HepG2 (cell line): ENCODE data around the gene NPTXR. TPM values are rescaled to one million over a fixed set of nuclear protein-coding genes. Genes with fewer than 3 reads are reported as not detected.

Experiments used
- FOXM1 ChIP-seq: sonication (generic); formaldehyde crosslinking; IDR thresholded peaks from 2 replicates; pipeline ENCODE4 v1.5.0; 2020; ENCODE audit warnings: missing genetic modification reagents
- HNRNPK ChIP-seq: fragments of 200-400 bp; formaldehyde crosslinking; IDR thresholded peaks from 2 replicates; pipeline ENCODE4 v1.6.1; 2018; ENCODE audit warnings: low read length, low read depth, moderate library complexity, mild to moderate bottlenecking; ENCODE audit not compliant: poor library complexity, severe bottlenecking
- HNRNPLL ChIP-seq: fragments of 200-400 bp; formaldehyde crosslinking; IDR thresholded peaks from 2 replicates; pipeline ENCODE4 v1.6.1; 2017; ENCODE audit warnings: mild to moderate bottlenecking, low read depth, low read length; ENCODE audit not compliant: poor library complexity, severe bottlenecking
- HOXA3 ChIP-seq: sonication (generic); formaldehyde crosslinking; IDR thresholded peaks from 2 replicates; pipeline ENCODE4 v1.5.0; 2020; ENCODE audit warnings: missing genetic modification reagents
- HOXA9 ChIP-seq: sonication (generic); formaldehyde crosslinking; IDR thresholded peaks from 2 replicates; pipeline ENCODE4 v1.8.1; 2022; ENCODE audit warnings: missing genetic modification reagents, mild to moderate bottlenecking, moderate library complexity, borderline replicate concordance
- IKZF1 ChIP-seq: fragments of 450-650 bp; IDR thresholded peaks from 2 replicates; pipeline ENCODE4 v1.7.1; 2016
- KLF12 ChIP-seq: sonication (generic); formaldehyde crosslinking; IDR thresholded peaks from 2 replicates; pipeline ENCODE4 v1.4.0; 2020; ENCODE audit warnings: missing genetic modification reagents, borderline replicate concordance
- POLR2A ChIP-seq, 2 experiments: IDR thresholded peaks; 2 replicates each; pipeline ENCODE4 v1.6.1; 2011; ENCODE audit warnings: low read depth in 2 of 2, low read length in 2 of 2, mild to moderate bottlenecking in 1 of 2, moderate library complexity in 1 of 2; ENCODE audit not compliant: insufficient read depth in 1 of 2
- SKI ChIP-seq: fragments of 450-650 bp; IDR thresholded peaks from one replicate; pipeline ENCODE4 v1.6.1; 2018; ENCODE audit warnings: mild to moderate bottlenecking; ENCODE audit not compliant: partially characterized antibody
- TBP ChIP-seq: sonication (generic); formaldehyde crosslinking; IDR thresholded peaks from 2 replicates; pipeline ENCODE4 v1.5.0; 2020; ENCODE audit warnings: missing genetic modification reagents
- YY1 ChIP-seq: IDR thresholded peaks from 2 replicates; pipeline ENCODE4 v1.6.1; 2011; ENCODE audit warnings: low read length, low read depth, moderate library complexity, mild to moderate bottlenecking; ENCODE audit not compliant: insufficient read depth, insufficient replicate concordance
- ZBTB25 ChIP-seq: IDR thresholded peaks from 2 replicates; pipeline ENCODE4 v1.6.1; 2018; ENCODE audit warnings: missing genetic modification reagents
- polyA plus RNA-seq, 8 experiments: library from polyadenylated mRNA; depleted of rRNA in 3 of 8; stranded (reverse) in 7 of 8; unstranded in 1 of 8; fragments of >200 nt; fragmentation: Illumina TruSeq in 4 of 8; extraction: Trizol in 4 of 8; gene quantifications; 2 replicates each; pipeline versions ENCODE4 v1.2.1 to v1.2.3, GENCODE V29; 2011 to 2016; ENCODE audit warnings: low read depth in 4 of 8, missing spikeins in 1 of 8, mixed read lengths in 1 of 8; ENCODE audit not compliant: insufficient read depth in 1 of 8
- total RNA-seq, 5 experiments: library from RNA; depleted of rRNA; stranded (reverse); fragments of >200 nt; fragmentation: Illumina TruSeq; extraction: Trizol; gene quantifications; 2 replicates each; pipeline ENCODE4 v1.2.3, GENCODE V29; 2016; ENCODE audit warnings: low read depth in 1 of 5
- TF ChIP-seq, protein P1 (sequence below): sonication (generic); formaldehyde crosslinking; IDR thresholded peaks from 2 replicates; pipeline ENCODE4 v1.4.0; 2020; ENCODE audit warnings: missing genetic modification reagents
- TF ChIP-seq, protein P2 (sequence below): sonication (generic); formaldehyde crosslinking; IDR thresholded peaks from 2 replicates; pipeline ENCODE4 v1.4.0; 2020; ENCODE audit warnings: missing genetic modification reagents
- TF ChIP-seq, protein P3 (sequence below): sonication (generic); formaldehyde crosslinking; IDR thresholded peaks from 2 replicates; pipeline ENCODE4 v1.4.0; 2020; ENCODE audit warnings: mild to moderate bottlenecking, low read depth, missing genetic modification reagents

NPTXR gene
- total and polyA plus RNA-seq, 2 of the 13 experiments (the other 11 are each of a cell fraction or from before 2014, with no cell fraction given) = 2.6 to 4.8 TPM

- TF ChIP-seq, protein P1, sequence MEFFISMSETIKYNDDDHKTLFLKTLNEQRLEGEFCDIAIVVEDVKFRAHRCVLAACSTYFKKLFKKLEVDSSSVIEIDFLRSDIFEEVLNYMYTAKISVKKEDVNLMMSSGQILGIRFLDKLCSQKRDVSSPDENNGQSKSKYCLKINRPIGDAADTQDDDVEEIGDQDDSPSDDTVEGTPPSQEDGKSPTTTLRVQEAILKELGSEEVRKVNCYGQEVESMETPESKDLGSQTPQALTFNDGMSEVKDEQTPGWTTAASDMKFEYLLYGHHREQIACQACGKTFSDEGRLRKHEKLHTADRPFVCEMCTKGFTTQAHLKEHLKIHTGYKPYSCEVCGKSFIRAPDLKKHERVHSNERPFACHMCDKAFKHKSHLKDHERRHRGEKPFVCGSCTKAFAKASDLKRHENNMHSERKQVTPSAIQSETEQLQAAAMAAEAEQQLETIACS (CRISPR knock-in tag) = 0 out of 2 replicates have a peak, but pooled peaks have one; percentile 12
- TF ChIP-seq TBP (CRISPR knock-in tag) = no peak
- TF ChIP-seq HOXA9 (CRISPR knock-in tag) = no peak
- TF ChIP-seq HNRNPLL = peak; percentile 3
- TF ChIP-seq, protein P2, sequence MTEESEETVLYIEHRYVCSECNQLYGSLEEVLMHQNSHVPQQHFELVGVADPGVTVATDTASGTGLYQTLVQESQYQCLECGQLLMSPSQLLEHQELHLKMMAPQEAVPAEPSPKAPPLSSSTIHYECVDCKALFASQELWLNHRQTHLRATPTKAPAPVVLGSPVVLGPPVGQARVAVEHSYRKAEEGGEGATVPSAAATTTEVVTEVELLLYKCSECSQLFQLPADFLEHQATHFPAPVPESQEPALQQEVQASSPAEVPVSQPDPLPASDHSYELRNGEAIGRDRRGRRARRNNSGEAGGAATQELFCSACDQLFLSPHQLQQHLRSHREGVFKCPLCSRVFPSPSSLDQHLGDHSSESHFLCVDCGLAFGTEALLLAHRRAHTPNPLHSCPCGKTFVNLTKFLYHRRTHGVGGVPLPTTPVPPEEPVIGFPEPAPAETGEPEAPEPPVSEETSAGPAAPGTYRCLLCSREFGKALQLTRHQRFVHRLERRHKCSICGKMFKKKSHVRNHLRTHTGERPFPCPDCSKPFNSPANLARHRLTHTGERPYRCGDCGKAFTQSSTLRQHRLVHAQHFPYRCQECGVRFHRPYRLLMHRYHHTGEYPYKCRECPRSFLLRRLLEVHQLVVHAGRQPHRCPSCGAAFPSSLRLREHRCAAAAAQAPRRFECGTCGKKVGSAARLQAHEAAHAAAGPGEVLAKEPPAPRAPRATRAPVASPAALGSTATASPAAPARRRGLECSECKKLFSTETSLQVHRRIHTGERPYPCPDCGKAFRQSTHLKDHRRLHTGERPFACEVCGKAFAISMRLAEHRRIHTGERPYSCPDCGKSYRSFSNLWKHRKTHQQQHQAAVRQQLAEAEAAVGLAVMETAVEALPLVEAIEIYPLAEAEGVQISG (CRISPR knock-in tag) = peak; percentile 7; the same call in 1 of the 2 replicates
- peak in 1 of 2 experiments; percentile 75; a peak in 2 of 4 replicates for TF ChIP-seq POLR2A (IDR thresholded peaks at IDR 0.05; ENCODE audit: insufficient read depth in 1 of 2, low read depth in 2 of 2, low read length in 2 of 2)
- TF ChIP-seq HNRNPK = no peak
- peak; percentile 20 for TF ChIP-seq YY1
- TF ChIP-seq IKZF1 = no peak
- 0 out of 2 replicates have a peak, but pooled peaks have one; percentile 25 for TF ChIP-seq KLF12 (CRISPR knock-in tag)
- TF ChIP-seq SKI = peak; percentile 38
- no peak for TF ChIP-seq ZBTB25 (CRISPR knock-in tag)
- no peak for TF ChIP-seq HOXA3
- no peak for TF ChIP-seq FOXM1 (CRISPR knock-in tag)
- TF ChIP-seq, protein P3, sequence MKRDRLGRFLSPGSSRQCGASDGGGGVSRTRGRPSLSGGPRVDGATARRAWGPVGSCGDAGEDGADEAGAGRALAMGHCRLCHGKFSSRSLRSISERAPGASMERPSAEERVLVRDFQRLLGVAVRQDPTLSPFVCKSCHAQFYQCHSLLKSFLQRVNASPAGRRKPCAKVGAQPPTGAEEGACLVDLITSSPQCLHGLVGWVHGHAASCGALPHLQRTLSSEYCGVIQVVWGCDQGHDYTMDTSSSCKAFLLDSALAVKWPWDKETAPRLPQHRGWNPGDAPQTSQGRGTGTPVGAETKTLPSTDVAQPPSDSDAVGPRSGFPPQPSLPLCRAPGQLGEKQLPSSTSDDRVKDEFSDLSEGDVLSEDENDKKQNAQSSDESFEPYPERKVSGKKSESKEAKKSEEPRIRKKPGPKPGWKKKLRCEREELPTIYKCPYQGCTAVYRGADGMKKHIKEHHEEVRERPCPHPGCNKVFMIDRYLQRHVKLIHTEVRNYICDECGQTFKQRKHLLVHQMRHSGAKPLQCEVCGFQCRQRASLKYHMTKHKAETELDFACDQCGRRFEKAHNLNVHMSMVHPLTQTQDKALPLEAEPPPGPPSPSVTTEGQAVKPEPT (CRISPR knock-in tag) = no peak
Observed at GRCh38 chr22:38843657-38844314, at the start of gene NPTXR (continued).
